Activated CD8-positive, alpha-beta T cell treated with anti-CD3 and anti-CD28 coated beads for 36 hours (primary cell): ENCODE results near the gene DOCK2. TPM values are rescaled to one million over a fixed set of nuclear protein-coding genes. Genes with fewer than 3 reads are reported as not detected.

Source experiments
- ATAC-seq: fragments of 200-7000 bp; cut with Tn5 transposase; one replicate; pipeline ENCODE4 v1.10.0; 2021; ENCODE audit warnings: mild to moderate bottlenecking, moderate library complexity
- CTCF ChIA-PET: fragments of 350-600 bp; sonication (Branson Sonifier 250); formaldehyde crosslinking; loops from one replicate; lab custom pipeline; 2021; ENCODE audit warnings: antibody characterized with exemption; lab: Charles Lee
- POLR2A ChIA-PET: fragments of 350-600 bp; sonication (Branson Sonifier 250); formaldehyde crosslinking; loops from one replicate; lab custom pipeline; 2021; ENCODE audit warnings: antibody characterized with exemption; lab: Charles Lee
- DNase-seq: peaks from one replicate; pipeline ENCODE4 v3.0.0-alpha.2; 2020
- H3K27ac Mint-ChIP-seq: one replicate; pipeline ENCODE4 v1.8.0; 2021; ENCODE audit warnings: mild to moderate bottlenecking, mixed read lengths
- H3K27me3 Mint-ChIP-seq: one replicate; pipeline ENCODE4 v1.8.0; 2021; ENCODE audit warnings: mixed read lengths
- H3K36me3 Mint-ChIP-seq: one replicate; pipeline ENCODE4 v1.8.0; 2021; ENCODE audit warnings: low read depth, mixed read lengths
- H3K4me1 Mint-ChIP-seq: one replicate; pipeline ENCODE4 v1.8.0; 2021; ENCODE audit warnings: low read depth, mixed read lengths
- H3K4me3 Mint-ChIP-seq: one replicate; pipeline ENCODE4 v1.8.0; 2021; ENCODE audit warnings: mild to moderate bottlenecking, moderate library complexity, mixed read lengths
- H3K9me3 Mint-ChIP-seq: one replicate; pipeline ENCODE4 v1.8.0; 2021; ENCODE audit warnings: mixed read lengths
- CTCF ChIP-seq: fragments of 200-600 bp; IDR thresholded peaks from one replicate; pipeline ENCODE4 v1.8.0; 2022; ENCODE audit warnings: antibody characterized with exemption, mild to moderate bottlenecking
- intact Hi-C: fragments of 100-400 bp; cut with micrococcal nuclease; formaldehyde crosslinking; loops from one replicate; pipeline ENCODE4 v1.10.0; 2022
- total RNA-seq, 2 experiments: library from RNA; stranded (reverse); gene quantifications; one replicate each; pipeline ENCODE4 v1.2.3, GENCODE V29; 2021

The DOCK2 gene
- total RNA-seq, 2 experiments from 2014 or later: 180 to 181 TPM

- no peaks in the 10 kb centered on the region for H3K27me3 Mint-ChIP-seq
- ATAC-seq (no peak), DNase-seq (no peak)
- no peak for TF ChIP-seq CTCF
- H3K4me1 Mint-ChIP-seq: peaks cover 96% of the 10 kb centered on the region
- intact Hi-C loops: no loop called here
- ChIA-PET CTCF (interaction anchor here (1.1 kb wide), 1 partner anchor 71 kb away, joined by 3 read pairs; no protein-coding TSS in a partner anchor), POLR2A (interaction anchor here (1.3 to 9.7 kb wide), 2 partner anchors 13 to 45 kb away, joined by 3 to 82 read pairs; partner anchors contain the start of gene DOCK2)
- peak overlapping the region; percentile 85 for H3K27ac Mint-ChIP-seq
- no peaks in the 10 kb centered on the region for H3K9me3 Mint-ChIP-seq
- H3K36me3 Mint-ChIP-seq: peaks cover 71% of the 10 kb centered on the region
- peak overlapping the region; percentile 39 for H3K4me3 Mint-ChIP-seq
Observed at GRCh38 chr5:169651526-169651925, 14.5 kb downstream of the DOCK2 start.

DNA sequence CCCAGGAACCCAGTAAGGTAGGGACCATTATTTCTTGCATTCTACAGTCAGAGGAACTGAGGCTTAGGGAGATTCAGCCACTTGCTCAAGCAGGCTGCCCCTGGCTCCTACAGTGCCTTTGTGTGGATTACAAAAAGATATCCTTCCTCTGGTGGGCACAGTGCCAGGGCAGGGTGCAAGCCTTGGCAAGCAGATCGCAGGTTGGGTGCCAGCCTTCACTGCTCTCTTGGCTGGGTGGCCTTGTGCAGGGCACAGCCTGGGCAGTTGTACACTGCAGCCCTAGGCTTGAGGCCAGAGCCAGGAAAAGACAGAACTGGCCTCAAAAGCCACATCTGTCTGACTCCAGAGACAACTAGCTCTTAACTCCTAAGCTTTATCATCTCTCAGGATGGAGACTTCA lies 15.0 kb downstream of the DOCK2 start:
- no peak for DNase-seq
- no peak for ATAC-seq
- CTCF ChIA-PET: interaction anchor here (1.1 kb wide), 1 partner anchor 71 kb away, joined by 3 read pairs; no protein-coding TSS in a partner anchor
- Mint-ChIP-seq H3K36me3 (peaks cover 69% of the 10 kb centered on the region), H3K4me1 (peaks cover 96% of the 10 kb centered on the region), H3K27me3 (no peaks in the 10 kb centered on the region), H3K27ac (peak overlapping the region; percentile 85), H3K9me3 (no peaks in the 10 kb centered on the region), H3K4me3 (no peak overlapping the region)
- POLR2A ChIA-PET: interaction anchor here (9.7 kb wide), 1 partner anchor 13 kb away, joined by 82 read pairs; the partner anchor contains the start of gene DOCK2
- no peak for TF ChIP-seq CTCF
- intact Hi-C loops: no loop called here

GRCh38 chr5:169653091-169653490 lies 16.0 kb downstream of the DOCK2 start:
- Mint-ChIP-seq H3K36me3 (peaks cover 69% of the 10 kb centered on the region), H3K27ac (peak overlapping the region; percentile 85), H3K4me1 (peaks cover 93% of the 10 kb centered on the region), H3K9me3 (no peaks in the 10 kb centered on the region), H3K4me3 (no peak overlapping the region), H3K27me3 (no peaks in the 10 kb centered on the region)
- intact Hi-C loops: no loop called here
- ATAC-seq (no peak), DNase-seq (no peak)
- TF ChIP-seq CTCF: no peak
- ChIA-PET POLR2A (interaction anchor here (9.7 kb wide), 1 partner anchor 14 kb away, joined by 82 read pairs; the partner anchor contains the start of gene DOCK2), CTCF (no interaction called here)

GRCh38 chr5:169655353-169655752 lies 18.3 kb downstream of the DOCK2 start:
- ATAC-seq (no peak), DNase-seq (no peak)
- POLR2A ChIA-PET: interaction anchor here (9.7 kb wide), 1 partner anchor 17 kb away, joined by 82 read pairs; the partner anchor contains the start of gene DOCK2
- no peak for TF ChIP-seq CTCF
- no peaks in the 10 kb centered on the region for H3K9me3 Mint-ChIP-seq
- peaks cover 81% of the 10 kb centered on the region for H3K4me1 Mint-ChIP-seq
- peaks cover 70% of the 10 kb centered on the region for H3K36me3 Mint-ChIP-seq
- no peak overlapping the region for H3K4me3 Mint-ChIP-seq
- intact Hi-C loops: no loop called here
- H3K27ac Mint-ChIP-seq: peak overlapping the region; percentile 70
- no peaks in the 10 kb centered on the region for H3K27me3 Mint-ChIP-seq
- CTCF ChIA-PET: no interaction called here

GRCh38 chr5:169656125-169656901 lies 19.2 kb downstream of the DOCK2 start:
- peak overlapping the region; percentile 12 for H3K4me3 Mint-ChIP-seq
- H3K9me3 Mint-ChIP-seq: peaks cover under 1% of the 10 kb centered on the region
- DNase-seq: peak; percentile 40
- H3K27me3 Mint-ChIP-seq: no peaks in the 10 kb centered on the region
- H3K4me1 Mint-ChIP-seq: peaks cover 72% of the 10 kb centered on the region
- POLR2A ChIA-PET: interaction anchor here (0.6 to 2.2 kb wide), 3 partner anchors 9 to 952 kb away, joined by 4 to 19 read pairs (median 8); partner anchors contain the start of gene DOCK2
- H3K36me3 Mint-ChIP-seq: peaks cover 67% of the 10 kb centered on the region
- no peak for TF ChIP-seq CTCF
- ATAC-seq: peak; percentile 47
- intact Hi-C loops: no loop called here
- peak overlapping the region; percentile 70 for H3K27ac Mint-ChIP-seq
- CTCF ChIA-PET: interaction anchor here (0.9 kb wide), 1 partner anchor 19 kb away, joined by 3 read pairs; the partner anchor contains the start of gene DOCK2
